Measurements from ENCODE around the gene CLP1.

The CLP1 gene

GRCh38 chr11:57668434-57668782, 10.8 kb downstream of the CLP1 start:
- peak overlapping the region; percentile 96 for H3K9ac ChIP-seq (ENCODE audit: low read length)
- peak overlapping the region; percentile 19 for H3K18ac ChIP-seq (ENCODE audit: low read length)
- H3K79me1 ChIP-seq (ENCODE audit: low read length) = peaks cover 9% of the 10 kb centered on the region
- H3K79me2 ChIP-seq (ENCODE audit: control insufficient read depth, insufficient read depth, low read length) = peaks cover 30% of the 10 kb centered on the region
- no peaks in the 10 kb centered on the region for H3K36me3 ChIP-seq (ENCODE audit: control insufficient read depth, insufficient read depth, low read length)
- H2AK5ac ChIP-seq (ENCODE audit: low read length) = no peak overlapping the region
- H3K4me2 ChIP-seq (ENCODE audit: low read length) = peak overlapping the region; percentile 61
- H3K27me3 ChIP-seq (ENCODE audit: insufficient read depth, low read length, poor library complexity) = no peaks in the 10 kb centered on the region
- peak overlapping the region; percentile 0 for H2BK120ac ChIP-seq (ENCODE audit: low read depth, low read length)
- peaks cover 4% of the 10 kb centered on the region for H3K4me1 ChIP-seq (ENCODE audit: control insufficient read depth, low read depth, low read length)
- H3K56ac ChIP-seq (ENCODE audit: low read length) = peak overlapping the region; percentile 96
- H3K4ac ChIP-seq (ENCODE audit: low read depth, low read length) = peak overlapping the region; percentile 40
- H4K8ac ChIP-seq (ENCODE audit: low read depth, low read length) = no peak overlapping the region
- peak overlapping the region; percentile 97 for H3K27ac ChIP-seq (ENCODE audit: low read depth, low read length)
- H2BK5ac ChIP-seq (ENCODE audit: low read length) = peak overlapping the region; percentile 64
- no CpG with 5 or more reads among the region's 31 CpGs for WGBS (ENCODE audit: extremely low coverage, insufficient coverage, low lambda C conversion rate)
- no peak overlapping the region for H2BK15ac ChIP-seq (replicated peaks; ENCODE audit: low read depth)
- peak; percentile 39 for DNase-seq
- H4K5ac ChIP-seq (ENCODE audit: low read length) = no peak overlapping the region
- no peak overlapping the region for H3K23ac ChIP-seq (ENCODE audit: low read length)
- peak overlapping the region; percentile 93 for H3K4me3 ChIP-seq (ENCODE audit: low read length)

- no peak overlapping the region for H3K18ac ChIP-seq (ENCODE audit: low read length)
- H3K23ac ChIP-seq (ENCODE audit: low read length) = no peak overlapping the region
- H3K27me3 ChIP-seq (ENCODE audit: insufficient read depth, low read length, poor library complexity) = no peaks in the 10 kb centered on the region
- H2BK15ac ChIP-seq (replicated peaks; ENCODE audit: low read depth) = no peak overlapping the region
- H3K4me2 ChIP-seq (ENCODE audit: low read length) = no peak overlapping the region
- no peak overlapping the region for H4K8ac ChIP-seq (ENCODE audit: low read depth, low read length)
- no peak overlapping the region for H2AK5ac ChIP-seq (ENCODE audit: low read length)
- peaks cover 43% of the 10 kb centered on the region for H3K79me2 ChIP-seq (ENCODE audit: control insufficient read depth, insufficient read depth, low read length)
- no peak for DNase-seq
- H3K79me1 ChIP-seq (ENCODE audit: low read length) = peaks cover 15% of the 10 kb centered on the region
- H3K27ac ChIP-seq (ENCODE audit: low read depth, low read length) = no peak overlapping the region
- H2BK120ac ChIP-seq (ENCODE audit: low read depth, low read length) = no peak overlapping the region
- no peak overlapping the region for H4K5ac ChIP-seq (ENCODE audit: low read length)
- H3K9ac ChIP-seq (ENCODE audit: low read length) = no peak overlapping the region
- H3K4me1 ChIP-seq (ENCODE audit: control insufficient read depth, low read depth, low read length) = peaks cover 17% of the 10 kb centered on the region
- no peak overlapping the region for H3K56ac ChIP-seq (ENCODE audit: low read length)
- no peaks in the 10 kb centered on the region for H3K36me3 ChIP-seq (ENCODE audit: control insufficient read depth, insufficient read depth, low read length)
- H3K4ac ChIP-seq (ENCODE audit: low read depth, low read length) = no peak overlapping the region
- H2BK5ac ChIP-seq (ENCODE audit: low read length) = no peak overlapping the region
- H3K4me3 ChIP-seq (ENCODE audit: low read length) = no peak overlapping the region
Observed at GRCh38 chr11:57674251-57674650, 16.7 kb downstream of the CLP1 start.

- Histone ChIP-seq H3K18ac (ENCODE audit: low read length) (no peak overlapping the region), H3K27ac (ENCODE audit: low read depth, low read length) (no peak overlapping the region), H3K36me3 (ENCODE audit: control insufficient read depth, insufficient read depth, low read length) (peaks cover 4% of the 10 kb centered on the region), H3K4me1 (ENCODE audit: control insufficient read depth, low read depth, low read length) (peaks cover 17% of the 10 kb centered on the region), H2BK120ac (ENCODE audit: low read depth, low read length) (no peak overlapping the region), H4K8ac (ENCODE audit: low read depth, low read length) (no peak overlapping the region), H3K56ac (ENCODE audit: low read length) (no peak overlapping the region), H3K4me2 (ENCODE audit: low read length) (no peak overlapping the region), H3K4ac (ENCODE audit: low read depth, low read length) (peak overlapping the region; percentile 8), H2BK5ac (ENCODE audit: low read length) (no peak overlapping the region), H3K23ac (ENCODE audit: low read length) (no peak overlapping the region), H3K27me3 (ENCODE audit: insufficient read depth, low read length, poor library complexity) (no peaks in the 10 kb centered on the region), H3K9ac (ENCODE audit: low read length) (peak overlapping the region; percentile 22), H2AK5ac (ENCODE audit: low read length) (no peak overlapping the region), H3K79me1 (ENCODE audit: low read length) (peaks cover 21% of the 10 kb centered on the region), H3K79me2 (ENCODE audit: control insufficient read depth, insufficient read depth, low read length) (peaks cover 40% of the 10 kb centered on the region), H4K5ac (ENCODE audit: low read length) (no peak overlapping the region), H2BK15ac (replicated peaks; ENCODE audit: low read depth) (no peak overlapping the region), H3K4me3 (ENCODE audit: low read length) (no peak overlapping the region)
- WGBS (ENCODE audit: extremely low coverage, insufficient coverage, low lambda C conversion rate) = no CpG with 5 or more reads among the region's 3 CpGs
- no peak for DNase-seq
Observed at GRCh38 chr11:57675176-57675941, 17.8 kb downstream of the CLP1 start.

- H3K9ac ChIP-seq (ENCODE audit: low read length) = no peak overlapping the region
- H3K4me3 ChIP-seq (ENCODE audit: low read length) = no peak overlapping the region
- H3K56ac ChIP-seq (ENCODE audit: low read length) = no peak overlapping the region
- no peak for DNase-seq
- H3K4me2 ChIP-seq (ENCODE audit: low read length) = no peak overlapping the region
- no peaks in the 10 kb centered on the region for H3K27me3 ChIP-seq (ENCODE audit: insufficient read depth, low read length, poor library complexity)
- peaks cover 34% of the 10 kb centered on the region for H3K79me2 ChIP-seq (ENCODE audit: control insufficient read depth, insufficient read depth, low read length)
- peaks cover 13% of the 10 kb centered on the region for H3K4me1 ChIP-seq (ENCODE audit: control insufficient read depth, low read depth, low read length)
- no peak overlapping the region for H3K4ac ChIP-seq (ENCODE audit: low read depth, low read length)
- H3K18ac ChIP-seq (ENCODE audit: low read length) = no peak overlapping the region
- H2BK5ac ChIP-seq (ENCODE audit: low read length) = no peak overlapping the region
- H2BK15ac ChIP-seq (replicated peaks; ENCODE audit: low read depth) = no peak overlapping the region
- no peak overlapping the region for H3K27ac ChIP-seq (ENCODE audit: low read depth, low read length)
- peaks cover 27% of the 10 kb centered on the region for H3K79me1 ChIP-seq (ENCODE audit: low read length)
- peaks cover 7% of the 10 kb centered on the region for H3K36me3 ChIP-seq (ENCODE audit: control insufficient read depth, insufficient read depth, low read length)
- H3K23ac ChIP-seq (ENCODE audit: low read length) = no peak overlapping the region
- no peak overlapping the region for H4K8ac ChIP-seq (ENCODE audit: low read depth, low read length)
- no peak overlapping the region for H4K5ac ChIP-seq (ENCODE audit: low read length)
- no CpG with 5 or more reads among the region's 4 CpGs for WGBS (ENCODE audit: extremely low coverage, insufficient coverage, low lambda C conversion rate)
- no peak overlapping the region for H2AK5ac ChIP-seq (ENCODE audit: low read length)
- no peak overlapping the region for H2BK120ac ChIP-seq (ENCODE audit: low read depth, low read length)
Observed at GRCh38 chr11:57679396-57679795, 21.8 kb downstream of the CLP1 start.

GRCh38 chr11:57680552-57680874, 23.0 kb downstream of the CLP1 start:
- H3K4me1 ChIP-seq (ENCODE audit: control insufficient read depth, low read depth, low read length) = peaks cover 8% of the 10 kb centered on the region
- no peak overlapping the region for H3K56ac ChIP-seq (ENCODE audit: low read length)
- no peaks in the 10 kb centered on the region for H3K27me3 ChIP-seq (ENCODE audit: insufficient read depth, low read length, poor library complexity)
- no peak overlapping the region for H2AK5ac ChIP-seq (ENCODE audit: low read length)
- WGBS (ENCODE audit: extremely low coverage, insufficient coverage, low lambda C conversion rate) = no CpG with 5 or more reads among the region's 2 CpGs
- no peak overlapping the region for H3K27ac ChIP-seq (ENCODE audit: low read depth, low read length)
- no peak overlapping the region for H3K4ac ChIP-seq (ENCODE audit: low read depth, low read length)
- peaks cover 24% of the 10 kb centered on the region for H3K79me1 ChIP-seq (ENCODE audit: low read length)
- H4K8ac ChIP-seq (ENCODE audit: low read depth, low read length) = no peak overlapping the region
- no peak overlapping the region for H4K5ac ChIP-seq (ENCODE audit: low read length)
- H3K4me2 ChIP-seq (ENCODE audit: low read length) = no peak overlapping the region
- H3K36me3 ChIP-seq (ENCODE audit: control insufficient read depth, insufficient read depth, low read length) = peaks cover 7% of the 10 kb centered on the region
- H3K79me2 ChIP-seq (ENCODE audit: control insufficient read depth, insufficient read depth, low read length) = peaks cover 30% of the 10 kb centered on the region
- no peak overlapping the region for H3K23ac ChIP-seq (ENCODE audit: low read length)
- H2BK15ac ChIP-seq (replicated peaks; ENCODE audit: low read depth) = no peak overlapping the region
- H3K4me3 ChIP-seq (ENCODE audit: low read length) = no peak overlapping the region
- H3K18ac ChIP-seq (ENCODE audit: low read length) = no peak overlapping the region
- H2BK120ac ChIP-seq (ENCODE audit: low read depth, low read length) = no peak overlapping the region
- H3K9ac ChIP-seq (ENCODE audit: low read length) = no peak overlapping the region
- no peak overlapping the region for H2BK5ac ChIP-seq (ENCODE audit: low read length)
- no peak for DNase-seq

- Histone ChIP-seq H3K18ac (ENCODE audit: low read length) (no peak overlapping the region), H3K79me2 (ENCODE audit: control insufficient read depth, insufficient read depth, low read length) (peaks cover 28% of the 10 kb centered on the region), H3K4me2 (ENCODE audit: low read length) (no peak overlapping the region), H3K4ac (ENCODE audit: low read depth, low read length) (no peak overlapping the region), H3K36me3 (ENCODE audit: control insufficient read depth, insufficient read depth, low read length) (peaks cover 7% of the 10 kb centered on the region), H4K8ac (ENCODE audit: low read depth, low read length) (no peak overlapping the region), H3K9ac (ENCODE audit: low read length) (no peak overlapping the region), H2AK5ac (ENCODE audit: low read length) (no peak overlapping the region), H3K79me1 (ENCODE audit: low read length) (peaks cover 21% of the 10 kb centered on the region), H2BK5ac (ENCODE audit: low read length) (no peak overlapping the region), H2BK15ac (replicated peaks; ENCODE audit: low read depth) (no peak overlapping the region), H3K4me1 (ENCODE audit: control insufficient read depth, low read depth, low read length) (peaks cover 1% of the 10 kb centered on the region), H3K27ac (ENCODE audit: low read depth, low read length) (no peak overlapping the region), H4K5ac (ENCODE audit: low read length) (no peak overlapping the region), H3K4me3 (ENCODE audit: low read length) (no peak overlapping the region), H3K27me3 (ENCODE audit: insufficient read depth, low read length, poor library complexity) (no peaks in the 10 kb centered on the region), H3K56ac (ENCODE audit: low read length) (no peak overlapping the region), H3K23ac (ENCODE audit: low read length) (no peak overlapping the region), H2BK120ac (ENCODE audit: low read depth, low read length) (no peak overlapping the region)
- WGBS (ENCODE audit: extremely low coverage, insufficient coverage, low lambda C conversion rate) = no CpG with 5 or more reads among the region's 1 CpG
- no peak for DNase-seq
Observed at GRCh38 chr11:57681168-57681567, 23.6 kb downstream of the CLP1 start.

Data from mesendoderm (in vitro differentiated cells).